Activated CD4-positive, CD25-positive, alpha-beta regulatory T cell treated with anti-CD3 and anti-CD28 coated beads, Interleukin-2, amount 50 U/mL, for 72 hours (primary cell): ENCODE data around the gene RAB11FIP4.

ENCODE experiments used
- DNase-seq: peaks from one replicate; pipeline ENCODE4 v3.0.0; 2021

RAB11FIP4 gene

GRCh38 chr17:31579265-31579664 lies 187.8 kb downstream of the RAB11FIP4 start:
- DNase-seq, result no peak

DNA sequence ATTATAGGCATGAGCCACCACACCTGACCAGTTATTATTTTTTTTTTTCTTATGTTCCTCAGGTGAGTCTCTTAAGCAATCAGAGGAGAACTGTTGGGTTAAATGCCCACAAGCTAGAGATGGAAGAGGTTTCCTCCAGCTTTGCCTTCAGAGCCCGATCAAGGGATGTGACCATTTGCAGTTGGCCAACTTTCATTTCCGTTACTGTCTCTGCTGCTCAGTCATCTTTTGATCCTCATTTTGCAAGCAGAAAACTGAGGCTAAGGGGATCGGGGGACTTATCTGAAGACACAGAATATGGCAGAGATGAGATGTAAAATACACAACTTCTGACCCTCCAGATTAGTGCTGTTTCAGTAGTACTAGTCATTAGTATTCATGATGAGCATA lies 188.8 kb downstream of the RAB11FIP4 start:
- DNase-seq, result no peak

GRCh38 chr17:31580706-31581490 lies 189.4 kb downstream of the RAB11FIP4 start:
- DNase-seq, result peak; percentile 34

DNA sequence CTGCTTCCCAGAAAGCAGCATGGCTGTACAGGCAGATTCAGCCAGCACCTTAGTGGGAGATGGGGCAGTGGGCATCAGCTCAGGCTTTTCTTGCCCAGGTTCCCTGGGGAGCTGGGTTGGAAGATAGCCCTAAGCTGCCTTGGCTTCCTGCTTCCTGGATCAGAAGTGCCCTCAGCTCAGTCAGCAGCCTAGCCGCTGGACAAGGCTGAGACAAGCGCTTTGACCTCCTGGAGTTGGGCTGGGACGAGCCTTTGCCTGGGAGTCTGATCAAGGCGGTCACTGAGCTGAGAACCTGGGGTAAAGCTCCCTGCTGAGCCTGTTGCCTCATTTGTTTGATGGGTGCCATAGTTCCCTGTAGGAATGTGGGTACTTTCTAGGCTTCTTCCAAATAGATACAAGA lies 190.0 kb downstream of the RAB11FIP4 start:
- no peak for DNase-seq

GRCh38 chr17:31582151-31582907 lies 190.9 kb downstream of the RAB11FIP4 start:
- DNase-seq, result no peak

- DNase-seq, result no peak
These were observed 192.4 kb downstream of the RAB11FIP4 start for GRCh38 chr17:31583772-31584356.

DNA sequence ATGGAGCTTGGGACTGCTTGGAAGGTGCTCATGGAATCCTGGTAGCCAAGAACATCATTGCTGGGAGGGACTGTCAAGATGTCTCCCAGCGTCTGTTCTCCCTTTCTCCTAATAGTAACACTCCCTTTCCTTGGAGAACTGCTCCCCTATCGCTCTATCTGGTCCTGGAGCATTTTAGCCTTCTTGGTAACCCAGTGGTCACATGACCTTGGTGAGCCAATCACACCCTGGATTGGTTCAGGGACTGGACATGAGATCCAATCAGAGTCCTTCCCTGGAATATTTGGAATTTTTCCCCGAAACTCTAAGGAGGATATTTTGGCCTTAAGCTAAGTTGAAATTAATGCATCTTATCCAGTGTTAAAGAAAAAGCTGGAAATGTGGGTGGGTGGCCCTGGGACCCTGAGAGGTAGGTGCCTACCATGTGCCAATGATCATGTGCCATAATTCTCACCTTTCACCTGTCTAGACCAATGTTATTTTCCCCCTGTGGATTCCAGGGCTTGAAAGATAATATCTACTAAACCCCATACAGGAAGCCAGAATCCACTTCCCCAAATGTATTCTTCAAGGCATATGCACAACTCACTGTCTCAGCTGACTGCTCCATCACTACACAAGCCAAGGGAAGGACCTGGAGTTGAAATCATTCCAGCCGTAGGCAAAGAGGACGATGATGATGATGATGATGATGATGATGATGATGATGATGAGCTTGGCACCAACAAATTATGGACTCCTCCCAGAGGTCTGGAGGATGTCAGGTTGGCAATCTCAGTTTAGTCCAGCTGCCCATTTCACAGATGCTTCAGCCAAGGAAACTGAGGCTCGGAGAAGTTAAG lies 193.2 kb downstream of the RAB11FIP4 start:
- DNase-seq, result no peak

GRCh38 chr17:31585280-31585630 lies 193.8 kb downstream of the RAB11FIP4 start:
- DNase-seq, result no peak

DNA sequence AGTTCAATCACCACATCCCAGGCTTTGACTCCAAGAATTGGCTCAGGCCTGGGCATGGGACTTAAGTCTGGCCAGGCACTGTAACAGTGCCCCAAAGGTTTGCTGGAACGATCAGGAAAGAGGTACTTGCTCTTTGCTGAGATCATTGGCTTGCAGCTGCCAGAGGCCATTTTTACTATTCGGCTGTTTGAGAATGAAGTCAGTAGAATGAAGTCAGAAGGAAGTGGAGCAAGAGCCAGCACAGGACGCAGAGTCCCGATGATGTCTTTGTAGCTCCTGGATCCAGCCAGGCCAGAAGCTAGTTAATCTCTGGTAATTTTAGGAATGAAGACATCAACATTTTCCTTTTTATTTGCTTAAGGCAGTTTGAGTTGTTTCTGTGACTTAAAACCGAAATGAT lies 195.5 kb downstream of the RAB11FIP4 start:
- DNase-seq, result no peak

- DNase-seq, result no peak
These were observed 196.0 kb downstream of the RAB11FIP4 start for GRCh38 chr17:31587462-31587861.
